Measurements from ENCODE around the gene DESI2.
"Not testable (repeated sequence)": the region's sequence is repeated elsewhere in the genome, so short reads cannot be mapped to it uniquely, and the experiment has no call there.

Gene DESI2

GRCh38 chr1:244735876-244736561 is 83.1 kb downstream of the DESI2 start:
- no peak overlapping the region for H3K4me3 ChIP-seq (ENCODE audit: low read depth in 1 of 2, low read length in 2 of 2)
- no peaks in the 10 kb centered on the region for H3K27me3 ChIP-seq (ENCODE audit: low read depth, low read length)
- H3K9me3 ChIP-seq (ENCODE audit: control insufficient read depth in 1 of 2, low read length in 2 of 2): peaks cover 0 to 7% of the 10 kb centered on the region in 2 donors
- H3K27ac ChIP-seq (ENCODE audit: low read length): no peak overlapping the region
- no peaks in the 10 kb centered on the region for H3K36me3 ChIP-seq (ENCODE audit: control insufficient read depth in 1 of 2, insufficient read depth in 2 of 2, low read length in 2 of 2)
- H3K4me1 ChIP-seq (ENCODE audit: control insufficient read depth in 1 of 2, insufficient read depth in 2 of 2, low read length in 2 of 2): no peaks in the 10 kb centered on the region

- not testable (repeated sequence) for H3K36me3 ChIP-seq (ENCODE audit: control insufficient read depth in 1 of 2, insufficient read depth in 2 of 2, low read length in 2 of 2); H3K4me3 ChIP-seq (ENCODE audit: low read depth in 1 of 2, low read length in 2 of 2); H3K4me1 ChIP-seq (ENCODE audit: control insufficient read depth in 1 of 2, insufficient read depth in 2 of 2, low read length in 2 of 2); H3K27me3 ChIP-seq (ENCODE audit: low read depth, low read length); H3K27ac ChIP-seq (ENCODE audit: low read length); H3K9me3 ChIP-seq (ENCODE audit: control insufficient read depth in 1 of 2, low read length in 2 of 2)
Observed at GRCh38 chr1:244739140-244739539, 86.2 kb downstream of the DESI2 start.

GRCh38 chr1:244740027-244740617 is 87.2 kb downstream of the DESI2 start:
- H3K27me3 ChIP-seq (ENCODE audit: low read depth, low read length); H3K9me3 ChIP-seq (ENCODE audit: control insufficient read depth in 1 of 2, low read length in 2 of 2): not testable (repeated sequence)

GRCh38 chr1:244741692-244742091 is 88.8 kb downstream of the DESI2 start:
- no peak overlapping the region for H3K4me3 ChIP-seq (ENCODE audit: low read depth in 1 of 2, low read length in 2 of 2)
- no peaks in the 10 kb centered on the region for H3K36me3 ChIP-seq (ENCODE audit: control insufficient read depth in 1 of 2, insufficient read depth in 2 of 2, low read length in 2 of 2)
- H3K27me3 ChIP-seq (ENCODE audit: low read depth, low read length): no peaks in the 10 kb centered on the region
- no peaks in the 10 kb centered on the region for H3K9me3 ChIP-seq (ENCODE audit: control insufficient read depth in 1 of 2, low read length in 2 of 2)
- no peak overlapping the region for H3K27ac ChIP-seq (ENCODE audit: low read length)
- no peaks in the 10 kb centered on the region for H3K4me1 ChIP-seq (ENCODE audit: control insufficient read depth in 1 of 2, insufficient read depth in 2 of 2, low read length in 2 of 2)

More at GRCh38 chr1:244740027-244740617, 87.2 kb downstream of the DESI2 start:
- not testable (repeated sequence) for H3K4me1 ChIP-seq (ENCODE audit: control insufficient read depth in 1 of 2, insufficient read depth in 2 of 2, low read length in 2 of 2); H3K4me3 ChIP-seq (ENCODE audit: low read depth in 1 of 2, low read length in 2 of 2); H3K36me3 ChIP-seq (ENCODE audit: control insufficient read depth in 1 of 2, insufficient read depth in 2 of 2, low read length in 2 of 2); H3K27ac ChIP-seq (ENCODE audit: low read length)

- Histone ChIP-seq H3K36me3 (ENCODE audit: control insufficient read depth in 1 of 2, insufficient read depth in 2 of 2, low read length in 2 of 2) (no peaks in the 10 kb centered on the region), H3K9me3 (ENCODE audit: control insufficient read depth in 1 of 2, low read length in 2 of 2) (no peaks in the 10 kb centered on the region), H3K4me1 (ENCODE audit: control insufficient read depth in 1 of 2, insufficient read depth in 2 of 2, low read length in 2 of 2) (no peaks in the 10 kb centered on the region), H3K27me3 (ENCODE audit: low read depth, low read length) (no peaks in the 10 kb centered on the region), H3K27ac (ENCODE audit: low read length) (no peak overlapping the region), H3K4me3 (ENCODE audit: low read depth in 1 of 2, low read length in 2 of 2) (no peak overlapping the region)
Observed at GRCh38 chr1:244749230-244750016, 96.5 kb downstream of the DESI2 start.

- no peaks in the 10 kb centered on the region for H3K36me3 ChIP-seq (ENCODE audit: control insufficient read depth in 1 of 2, insufficient read depth in 2 of 2, low read length in 2 of 2)
Observed at GRCh38 chr1:244751271-244751895, 98.5 kb downstream of the DESI2 start.

GRCh38 chr1:244755673-244756072 is 102.7 kb downstream of the DESI2 start:
- H3K27ac ChIP-seq (ENCODE audit: low read length): no peak overlapping the region
- H3K36me3 ChIP-seq (ENCODE audit: control insufficient read depth in 1 of 2, insufficient read depth in 2 of 2, low read length in 2 of 2): no peaks in the 10 kb centered on the region
- no peaks in the 10 kb centered on the region for H3K4me1 ChIP-seq (ENCODE audit: control insufficient read depth in 1 of 2, insufficient read depth in 2 of 2, low read length in 2 of 2)
- H3K9me3 ChIP-seq (ENCODE audit: control insufficient read depth in 1 of 2, low read length in 2 of 2): no peaks in the 10 kb centered on the region
- no peak overlapping the region for H3K4me3 ChIP-seq (ENCODE audit: low read depth in 1 of 2, low read length in 2 of 2)
- H3K27me3 ChIP-seq (ENCODE audit: low read depth, low read length): no peaks in the 10 kb centered on the region

More at GRCh38 chr1:244751271-244751895, 98.5 kb downstream of the DESI2 start:
- Histone ChIP-seq H3K27ac (ENCODE audit: low read length) (no peak overlapping the region), H3K4me3 (ENCODE audit: low read depth in 1 of 2, low read length in 2 of 2) (no peak overlapping the region), H3K27me3 (ENCODE audit: low read depth, low read length) (no peaks in the 10 kb centered on the region), H3K4me1 (ENCODE audit: control insufficient read depth in 1 of 2, insufficient read depth in 2 of 2, low read length in 2 of 2) (no peaks in the 10 kb centered on the region), H3K9me3 (ENCODE audit: control insufficient read depth in 1 of 2, low read length in 2 of 2) (no peaks in the 10 kb centered on the region)

- Histone ChIP-seq H3K27ac (ENCODE audit: low read length) (no peak overlapping the region), H3K4me1 (ENCODE audit: control insufficient read depth in 1 of 2, insufficient read depth in 2 of 2, low read length in 2 of 2) (no peaks in the 10 kb centered on the region), H3K9me3 (ENCODE audit: control insufficient read depth in 1 of 2, low read length in 2 of 2) (no peaks in the 10 kb centered on the region), H3K27me3 (ENCODE audit: low read depth, low read length) (no peaks in the 10 kb centered on the region), H3K4me3 (ENCODE audit: low read depth in 1 of 2, low read length in 2 of 2) (no peak overlapping the region), H3K36me3 (ENCODE audit: control insufficient read depth in 1 of 2, insufficient read depth in 2 of 2, low read length in 2 of 2) (no peaks in the 10 kb centered on the region)
Observed at GRCh38 chr1:244757091-244757939, 104.4 kb downstream of the DESI2 start.
